ENCODE measurements around the gene HIBADH. TPM values are rescaled to one million over a fixed set of nuclear protein-coding genes. Genes with fewer than 3 reads are reported as not detected.
"Not testable (repeated sequence)": the region's sequence is repeated elsewhere in the genome, so short reads cannot be mapped to it uniquely, and the experiment has no call there.

Gene HIBADH
- total and polyA plus RNA-seq, 2 donors (not counting 3 experiments of a cell fraction or from before 2014, with no cell fraction given) = 22.6 to 30.5 TPM

DNA sequence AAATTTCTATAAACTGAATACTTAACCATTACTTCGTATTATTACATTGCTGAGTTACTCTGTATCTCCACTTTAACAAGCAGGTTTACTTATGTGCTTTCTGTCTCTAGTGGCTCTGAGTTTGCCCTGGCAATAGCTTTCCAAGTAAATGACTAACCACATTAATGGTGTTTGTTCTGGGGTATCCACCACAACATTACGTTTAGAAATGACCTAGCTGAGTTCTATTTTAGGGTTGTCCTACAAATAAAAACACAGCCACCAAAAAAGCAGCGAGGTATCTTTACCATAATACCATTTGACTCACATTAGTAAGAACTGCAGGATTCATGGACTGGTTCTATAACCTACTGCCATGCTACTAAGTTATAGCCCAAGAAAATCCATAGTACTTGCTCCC lies 83.1 kb downstream of the HIBADH start:
- dilution Hi-C loops (cut with MboI; ENCODE audit: extremely low pct_ligation_motif_present, low sequenced_read_pairs) = no loop called here
- POLR2A ChIA-PET = no interaction called here
- no peak for FAIRE-seq

DNA sequence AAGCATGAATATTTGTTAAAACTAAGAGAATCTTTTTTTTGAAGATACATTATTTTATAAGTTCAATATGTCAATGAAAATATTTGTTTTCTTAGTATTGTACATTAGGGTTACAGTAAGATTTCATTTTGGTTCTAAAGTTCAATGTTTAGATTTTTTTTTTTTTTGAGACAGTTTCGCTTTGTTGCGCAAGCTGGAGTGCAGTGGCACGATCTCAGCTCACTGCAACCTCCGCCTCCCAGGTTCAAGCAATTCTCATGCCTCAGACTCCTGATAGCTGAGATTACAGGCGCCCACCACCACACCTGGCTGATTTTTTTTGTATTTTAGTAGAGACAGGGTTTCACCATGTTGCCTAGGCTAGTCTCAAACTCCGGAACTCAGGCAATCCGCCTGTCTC lies 84.5 kb downstream of the HIBADH start:
- H3K4me2 ChIP-seq (ENCODE audit: insufficient read depth, low read length); H3K79me2 ChIP-seq (ENCODE audit: control insufficient read depth, insufficient read depth, low read length); H2AFZ ChIP-seq (ENCODE audit: low read depth, low read length); H4K20me1 ChIP-seq (replicated peaks; ENCODE audit: control insufficient read depth, extremely low read depth, insufficient read depth, low read length); H3K4me1 ChIP-seq (ENCODE audit: control insufficient read depth, extremely low read depth, insufficient read depth, low read length); H3K9me1 ChIP-seq (replicated peaks; ENCODE audit: control insufficient read depth, extremely low read depth, insufficient read depth, low read length); dilution Hi-C loops (cut with MboI; ENCODE audit: extremely low pct_ligation_motif_present, low sequenced_read_pairs); H3K4me3 ChIP-seq (replicated peaks in 1 of 3; ENCODE audit: insufficient read depth in 1 of 3, low read depth in 1 of 3, low read length in 3 of 3); H3K27ac ChIP-seq (ENCODE audit: insufficient read depth, low read depth, low read length); H3K36me3 ChIP-seq (ENCODE audit: control insufficient read depth in 2 of 2, extremely low read depth in 1 of 2, insufficient read depth in 2 of 2, low read length in 2 of 2); H3K9me3 ChIP-seq (replicated peaks; ENCODE audit: control insufficient read depth, insufficient read depth, low read length); FAIRE-seq; BruUV-seq (replicated peaks); H3K27me3 ChIP-seq (ENCODE audit: control insufficient read depth in 2 of 2, insufficient read depth in 2 of 2, low read length in 2 of 2); DNase-seq (ENCODE audit: low read depth, low spot score); H3K9ac ChIP-seq (replicated peaks; ENCODE audit: extremely low read depth, insufficient read depth, low read length); POLR2A ChIA-PET: not testable (repeated sequence)
- intact Hi-C loops (cut with micrococcal nuclease) = loop anchor here (5.0 kb wide), 1 partner anchor 444 kb away; no protein-coding TSS in a partner anchor
- CTCF ChIA-PET = interaction anchor here (0.7 to 2.2 kb wide), 10 partner anchors 9 to 382 kb away, joined by 3 to 12 read pairs (median 4); partner anchors contain the start of gene HIBADH

More for the DNA sequence above, 83.1 kb downstream of the HIBADH start:
- Histone ChIP-seq H3K4me2 (ENCODE audit: insufficient read depth, low read length) (no peak overlapping the region), H3K9me1 (replicated peaks; ENCODE audit: control insufficient read depth, extremely low read depth, insufficient read depth, low read length) (peaks cover 2% of the 10 kb centered on the region), H3K4me3 (replicated peaks in 1 of 3; ENCODE audit: insufficient read depth in 1 of 3, low read depth in 1 of 3, low read length in 3 of 3) (no peak overlapping the region), H3K9ac (replicated peaks; ENCODE audit: extremely low read depth, insufficient read depth, low read length) (no peak overlapping the region), H3K79me2 (ENCODE audit: control insufficient read depth, insufficient read depth, low read length) (no peaks in the 10 kb centered on the region), H3K9me3 (replicated peaks; ENCODE audit: control insufficient read depth, insufficient read depth, low read length) (no peaks in the 10 kb centered on the region), H3K27ac (ENCODE audit: insufficient read depth, low read depth, low read length) (no peak overlapping the region), H4K20me1 (replicated peaks; ENCODE audit: control insufficient read depth, extremely low read depth, insufficient read depth, low read length) (peaks cover 2% of the 10 kb centered on the region), H3K4me1 (ENCODE audit: control insufficient read depth, extremely low read depth, insufficient read depth, low read length) (no peaks in the 10 kb centered on the region), H3K27me3 (ENCODE audit: control insufficient read depth in 2 of 2, insufficient read depth in 2 of 2, low read length in 2 of 2) (no peaks in the 10 kb centered on the region), H2AFZ (ENCODE audit: low read depth, low read length) (no peak overlapping the region), H3K36me3 (ENCODE audit: control insufficient read depth in 2 of 2, extremely low read depth in 1 of 2, insufficient read depth in 2 of 2, low read length in 2 of 2) (no peaks in the 10 kb centered on the region)
- CTCF ChIA-PET = no interaction called here
- DNase-seq (ENCODE audit: low read depth, low spot score) = no peak
- intact Hi-C loops (cut with micrococcal nuclease) = loop anchor here (5.0 kb wide), 1 partner anchor 443 kb away; no protein-coding TSS in a partner anchor
- BruUV-seq (replicated peaks) = no TSS peak
- no peak for TF ChIP-seq POLR2A (IDR thresholded peaks at IDR 0.05; ENCODE audit: low read depth, low read length)
- TF ChIP-seq EZH2 (IDR thresholded peaks at IDR 0.05; ENCODE audit: borderline replicate concordance, low read depth, low read length, severe bottlenecking) = no peak
- TF ChIP-seq MYC (IDR thresholded peaks at IDR 0.05; ENCODE audit: low read depth, low read length) = no peak
- no peak for TF ChIP-seq POLR2AphosphoS5 (IDR thresholded peaks at IDR 0.05; ENCODE audit: insufficient read depth, low read depth, low read length)
- no peak for TF ChIP-seq FOS (IDR thresholded peaks at IDR 0.05; ENCODE audit: borderline replicate concordance, insufficient read depth, low read length)
- no peak for TF ChIP-seq JUN (IDR thresholded peaks at IDR 0.05; ENCODE audit: borderline replicate concordance, insufficient read depth, insufficient read length, low read depth)
- TF ChIP-seq, protein P1, sequence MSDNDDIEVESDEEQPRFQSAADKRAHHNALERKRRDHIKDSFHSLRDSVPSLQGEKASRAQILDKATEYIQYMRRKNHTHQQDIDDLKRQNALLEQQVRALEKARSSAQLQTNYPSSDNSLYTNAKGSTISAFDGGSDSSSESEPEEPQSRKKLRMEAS (IDR thresholded peaks at IDR 0.05; ENCODE audit: insufficient read depth, insufficient read length) = no peak
- TF ChIP-seq GATA2 (IDR thresholded peaks at IDR 0.05; ENCODE audit: insufficient read depth, insufficient read length, low read depth, low read length) = no peak
- TF ChIP-seq, protein P2, sequence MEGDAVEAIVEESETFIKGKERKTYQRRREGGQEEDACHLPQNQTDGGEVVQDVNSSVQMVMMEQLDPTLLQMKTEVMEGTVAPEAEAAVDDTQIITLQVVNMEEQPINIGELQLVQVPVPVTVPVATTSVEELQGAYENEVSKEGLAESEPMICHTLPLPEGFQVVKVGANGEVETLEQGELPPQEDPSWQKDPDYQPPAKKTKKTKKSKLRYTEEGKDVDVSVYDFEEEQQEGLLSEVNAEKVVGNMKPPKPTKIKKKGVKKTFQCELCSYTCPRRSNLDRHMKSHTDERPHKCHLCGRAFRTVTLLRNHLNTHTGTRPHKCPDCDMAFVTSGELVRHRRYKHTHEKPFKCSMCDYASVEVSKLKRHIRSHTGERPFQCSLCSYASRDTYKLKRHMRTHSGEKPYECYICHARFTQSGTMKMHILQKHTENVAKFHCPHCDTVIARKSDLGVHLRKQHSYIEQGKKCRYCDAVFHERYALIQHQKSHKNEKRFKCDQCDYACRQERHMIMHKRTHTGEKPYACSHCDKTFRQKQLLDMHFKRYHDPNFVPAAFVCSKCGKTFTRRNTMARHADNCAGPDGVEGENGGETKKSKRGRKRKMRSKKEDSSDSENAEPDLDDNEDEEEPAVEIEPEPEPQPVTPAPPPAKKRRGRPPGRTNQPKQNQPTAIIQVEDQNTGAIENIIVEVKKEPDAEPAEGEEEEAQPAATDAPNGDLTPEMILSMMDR (IDR thresholded peaks at IDR 0.05; ENCODE audit: extremely low read depth in 1 of 2, insufficient read depth in 1 of 2, low read depth in 1 of 2, low read length in 2 of 2) = no peak

Data from endothelial cell of umbilical vein (primary cell).